Fibroblast of villous mesenchyme (primary cell): Measurements from ENCODE around the gene MYT1. TPM values are rescaled to one million over a fixed set of nuclear protein-coding genes. Genes with fewer than 3 reads are reported as not detected.
"Not testable (repeated sequence)": the region's sequence is repeated elsewhere in the genome, so short reads cannot be mapped to it uniquely, and the experiment has no call there.

Experiments
- DNase-seq: peaks from one replicate; pipeline ENCODE4 v3.0.0-alpha.2; 2010; ENCODE audit warnings: low read depth
- H3K4me3 ChIP-seq: 2 replicates; pipeline ENCODE4 v1.5.1; 2011; ENCODE audit warnings: low read depth, mild to moderate bottlenecking, low read length
- CTCF ChIP-seq: IDR thresholded peaks from 2 replicates; pipeline ENCODE4 v1.5.1; 2012; ENCODE audit warnings: low read depth, mild to moderate bottlenecking, low read length; ENCODE audit not compliant: insufficient read depth
- total RNA-seq: library from RNA; depleted of rRNA; stranded (reverse); fragments of >200 nt; gene quantifications from 2 replicates; pipeline ENCODE4 v1.2.3, GENCODE V29; 2012

The MYT1 gene
- total RNA-seq, 1 donor = not detected

DNA sequence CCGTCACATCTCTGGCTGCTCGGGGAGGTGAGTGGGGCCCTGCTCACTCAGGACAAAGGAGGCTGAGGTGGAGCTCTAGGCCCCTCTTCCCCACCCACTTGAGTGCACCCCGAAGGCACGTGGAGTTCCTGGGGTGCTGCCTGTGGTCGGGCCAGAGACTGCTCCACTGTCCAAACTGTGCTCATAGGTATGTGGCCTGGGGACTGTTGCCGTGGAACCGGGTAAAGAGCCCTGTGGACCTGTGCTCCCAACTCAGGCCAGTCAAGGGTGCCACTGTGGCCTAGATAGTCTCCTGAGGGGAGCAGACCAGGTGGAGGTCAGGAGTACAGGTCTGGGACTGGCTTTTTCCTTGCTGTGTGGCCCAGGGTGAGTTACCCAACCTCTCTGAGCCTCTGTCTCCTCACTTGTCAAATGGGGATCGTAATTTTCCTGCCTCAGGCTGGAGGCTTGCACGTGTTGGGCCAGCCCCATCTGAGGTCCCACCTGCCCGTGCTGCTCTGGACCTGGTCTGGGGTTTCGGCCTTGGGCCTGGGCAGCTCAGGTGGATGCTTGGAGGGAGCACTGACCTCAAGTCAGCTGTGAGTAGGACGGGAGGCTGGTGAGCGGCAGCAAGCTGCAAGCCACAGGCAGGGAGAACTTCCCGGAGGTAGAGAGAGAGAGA, 44.4 kb upstream of the MYT1 start:
- TF ChIP-seq CTCF = no peak
- no peak overlapping the region for H3K4me3 ChIP-seq
- no peak for DNase-seq

- no peak for DNase-seq
- H3K4me3 ChIP-seq = no peak overlapping the region
- no peak for TF ChIP-seq CTCF
These were observed 42.7 kb upstream of the MYT1 start for GRCh38 chr20:64121586-64121985.

GRCh38 chr20:64122927-64123326, 41.3 kb upstream of the MYT1 start:
- not testable (repeated sequence) for DNase-seq, H3K4me3 ChIP-seq

DNA sequence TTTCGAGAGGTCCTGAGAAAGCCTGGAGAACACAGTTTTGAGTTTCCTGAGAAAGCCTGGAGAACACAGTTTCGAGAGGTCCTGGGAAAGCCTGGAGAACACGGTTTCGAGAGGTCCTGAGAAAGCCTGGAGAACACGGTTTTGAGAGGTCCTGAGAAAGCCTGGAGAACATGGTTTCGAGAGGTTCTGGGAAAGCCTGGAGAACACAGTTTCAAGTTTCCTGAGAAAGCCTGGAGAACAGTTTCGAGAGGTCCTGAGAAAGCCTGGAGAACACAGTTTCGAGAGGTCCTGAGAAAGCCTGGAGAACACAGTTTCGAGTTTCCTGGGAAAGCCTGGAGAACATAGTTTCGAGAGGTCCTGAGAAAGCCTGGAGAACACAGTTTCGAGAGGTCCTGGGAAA, 40.7 kb upstream of the MYT1 start:
- not testable (repeated sequence) for DNase-seq

DNA sequence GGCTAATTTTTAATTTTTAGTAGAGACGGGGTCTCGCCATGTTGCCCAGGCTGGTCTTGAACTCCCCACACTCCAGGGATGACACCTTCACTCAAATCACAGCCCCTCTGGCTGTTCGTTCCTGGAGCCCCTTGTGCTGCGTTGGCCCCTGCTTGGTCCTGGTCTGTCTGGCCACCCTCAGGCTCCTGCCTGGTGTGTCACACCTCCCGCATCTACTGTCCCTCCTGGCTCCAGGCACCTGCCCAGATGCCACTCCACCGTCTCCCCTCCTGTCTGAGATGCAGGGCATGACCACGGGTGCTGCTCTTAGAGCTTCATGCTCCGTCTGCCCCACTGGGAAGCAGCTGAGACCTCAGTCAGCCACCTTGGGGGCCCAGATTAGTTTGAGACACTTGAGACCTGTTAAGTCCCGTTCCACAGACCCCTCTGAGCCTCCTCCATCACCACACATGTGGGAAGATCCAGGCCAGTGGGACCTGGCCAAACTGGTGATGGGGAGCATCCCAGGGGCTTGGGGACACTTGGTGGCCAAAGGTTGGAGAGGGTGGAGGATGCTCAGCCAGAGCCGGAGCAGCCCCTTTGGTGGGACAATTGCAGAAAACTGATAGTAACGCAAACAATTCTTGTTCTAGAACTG, 35.0 kb upstream of the MYT1 start:
- TF ChIP-seq CTCF = no peak
- DNase-seq = no peak
- no peak overlapping the region for H3K4me3 ChIP-seq

More for the DNA sequence above, 40.7 kb upstream of the MYT1 start:
- H3K4me3 ChIP-seq = not testable (repeated sequence)

- no peak overlapping the region for H3K4me3 ChIP-seq
- no peak for DNase-seq
- TF ChIP-seq CTCF = no peak
These were observed 34.0 kb upstream of the MYT1 start for GRCh38 chr20:64130271-64130670.

GRCh38 chr20:64130876-64131275, 33.4 kb upstream of the MYT1 start:
- DNase-seq = no peak
- TF ChIP-seq CTCF = no peak
- H3K4me3 ChIP-seq = no peak overlapping the region

DNA sequence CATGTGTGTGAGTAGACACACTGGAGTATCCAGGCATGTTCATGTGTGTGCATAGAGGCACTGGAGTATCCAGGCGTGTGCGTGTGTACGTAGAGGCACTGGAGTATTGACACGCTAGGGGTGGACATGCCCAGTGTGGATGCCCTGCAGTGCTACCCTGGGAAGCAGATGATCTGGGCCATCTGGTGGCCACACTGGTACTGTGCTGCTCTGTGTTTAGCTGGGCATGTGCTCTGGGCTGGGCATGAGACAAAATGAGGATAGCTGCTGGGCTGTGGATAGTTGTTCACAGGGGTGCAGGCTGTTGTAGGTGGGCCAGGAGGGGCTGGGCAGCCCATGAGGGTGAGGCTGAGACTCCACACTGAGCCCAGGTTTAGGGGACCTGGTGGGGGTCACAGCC, 32.8 kb upstream of the MYT1 start:
- TF ChIP-seq CTCF = peak; percentile 32
- H3K4me3 ChIP-seq = no peak overlapping the region
- DNase-seq = peak; percentile 3
